ENCODE measurements around the gene PLCG2. TPM values are rescaled to one million over a fixed set of nuclear protein-coding genes. Genes with fewer than 3 reads are reported as not detected.

Gene PLCG2
- total RNA-seq, 6 experiments from 2014 or later = 11.1 to 23.1 (median 17.7) TPM

- ATAC-seq = no peak
Measured at GRCh38 chr16:81861503-81861902, 82.4 kb downstream of the PLCG2 start.

GRCh38 chr16:81861915-81862314, 82.8 kb downstream of the PLCG2 start:
- WGBS (ENCODE audit: insufficient coverage, low coverage, low lambda C conversion rate, missing lambda C conversion rate) = 66% methylated on average over 7 of the region's 7 CpGs
- Histone ChIP-seq H3K9me3 (no peaks in the 10 kb centered on the region), H3K4me1 (no peaks in the 10 kb centered on the region), H3K27ac (peak overlapping the region in 1 of 3 donors; percentile 23), H3K4me3 (no peak overlapping the region), H3K36me3 (no peaks in the 10 kb centered on the region), H3K27me3 (no peaks in the 10 kb centered on the region)
- TF ChIP-seq POLR2A (IDR thresholded peaks at IDR 0.05) (no peak), CTCF (IDR thresholded peaks at IDR 0.05) (no peak)
- DNase-seq (no peak), ATAC-seq (peak in 3 of 4 donors; percentile 19 to 24 (median 21))
- intact Hi-C loops (cut with DNase I) = no loop called here

More at GRCh38 chr16:81861503-81861902, 82.4 kb downstream of the PLCG2 start:
- Histone ChIP-seq H3K27ac (peak overlapping the region in 1 of 3 donors; percentile 23), H3K36me3 (no peaks in the 10 kb centered on the region), H3K4me3 (no peak overlapping the region), H3K4me1 (no peaks in the 10 kb centered on the region), H3K27me3 (no peaks in the 10 kb centered on the region), H3K9me3 (no peaks in the 10 kb centered on the region)
- no peak for DNase-seq
- WGBS (ENCODE audit: insufficient coverage, low coverage, low lambda C conversion rate, missing lambda C conversion rate) = 83% methylated on average over 10 of the region's 10 CpGs
- intact Hi-C loops (cut with DNase I) = no loop called here
- TF ChIP-seq CTCF (IDR thresholded peaks at IDR 0.05) (no peak), POLR2A (IDR thresholded peaks at IDR 0.05) (no peak)

DNA sequence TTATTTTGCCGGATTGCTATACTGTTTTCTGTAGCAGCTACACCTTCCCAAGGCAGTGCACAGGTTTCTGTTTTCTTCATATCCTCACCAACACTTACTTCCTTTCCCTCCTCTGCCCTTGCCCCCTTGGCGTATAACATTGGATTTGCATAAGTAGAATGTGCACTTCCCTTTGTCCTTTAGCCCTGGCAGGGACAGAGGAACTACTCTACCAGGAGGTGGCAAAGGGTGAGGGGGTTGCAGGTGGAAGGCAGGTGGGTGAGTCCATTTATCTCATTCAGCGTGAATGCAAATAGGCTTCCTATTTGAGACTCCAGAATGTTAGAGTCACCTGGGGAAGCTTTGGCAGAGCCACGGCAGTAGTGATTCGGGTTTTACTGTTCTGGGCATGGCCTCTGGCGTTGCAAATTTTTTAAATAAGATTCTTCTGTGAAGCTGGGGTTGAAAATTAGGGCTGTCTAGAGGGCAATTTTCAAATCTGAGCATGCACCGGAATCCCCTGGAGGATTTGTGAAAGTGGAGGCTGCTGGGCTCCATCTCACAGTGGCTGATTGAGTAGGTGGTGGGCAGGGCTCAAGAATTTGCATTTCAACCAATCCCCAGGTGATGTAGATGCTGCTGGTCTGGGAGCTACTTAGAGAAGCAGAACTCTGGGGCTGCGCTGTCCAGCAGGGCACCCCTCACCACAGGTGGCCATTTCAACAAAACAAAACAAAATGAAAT, 84.7 kb downstream of the PLCG2 start:
- no peaks in the 10 kb centered on the region for H3K4me1 ChIP-seq
- no peak for TF ChIP-seq POLR2A (IDR thresholded peaks at IDR 0.05)
- TF ChIP-seq CTCF (IDR thresholded peaks at IDR 0.05) = no peak
- DNase-seq (no peak), ATAC-seq (no peak)
- WGBS (ENCODE audit: insufficient coverage, low coverage, low lambda C conversion rate, missing lambda C conversion rate) = 85% methylated on average over 7 of the region's 8 CpGs
- no peaks in the 10 kb centered on the region for H3K27me3 ChIP-seq
- intact Hi-C loops (cut with DNase I) = no loop called here
- H3K4me3 ChIP-seq = no peak overlapping the region
- H3K36me3 ChIP-seq = no peaks in the 10 kb centered on the region
- no peak overlapping the region for H3K27ac ChIP-seq
- no peaks in the 10 kb centered on the region for H3K9me3 ChIP-seq

- H3K4me3 ChIP-seq = no peak overlapping the region
- ATAC-seq (no peak), DNase-seq (no peak)
- intact Hi-C loops (cut with DNase I) = no loop called here
- no peaks in the 10 kb centered on the region for H3K9me3 ChIP-seq
- no peaks in the 10 kb centered on the region for H3K36me3 ChIP-seq
- H3K4me1 ChIP-seq = no peaks in the 10 kb centered on the region
- WGBS (ENCODE audit: insufficient coverage, low coverage, low lambda C conversion rate, missing lambda C conversion rate) = 78% methylated on average over 2 of the region's 14 CpGs
- no peaks in the 10 kb centered on the region for H3K27me3 ChIP-seq
- TF ChIP-seq POLR2A (IDR thresholded peaks at IDR 0.05) (no peak), CTCF (IDR thresholded peaks at IDR 0.05) (no peak)
- H3K27ac ChIP-seq = no peak overlapping the region
Measured at GRCh38 chr16:81864646-81865382, 85.7 kb downstream of the PLCG2 start.
